Measurements from ENCODE around the gene PXMP2. TPM values are rescaled to one million over a fixed set of nuclear protein-coding genes. Genes with fewer than 3 reads are reported as not detected.

Gene PXMP2
- total and polyA plus RNA-seq, 9 donors = 12.4 to 45.0 (median 27.4) TPM

DNA sequence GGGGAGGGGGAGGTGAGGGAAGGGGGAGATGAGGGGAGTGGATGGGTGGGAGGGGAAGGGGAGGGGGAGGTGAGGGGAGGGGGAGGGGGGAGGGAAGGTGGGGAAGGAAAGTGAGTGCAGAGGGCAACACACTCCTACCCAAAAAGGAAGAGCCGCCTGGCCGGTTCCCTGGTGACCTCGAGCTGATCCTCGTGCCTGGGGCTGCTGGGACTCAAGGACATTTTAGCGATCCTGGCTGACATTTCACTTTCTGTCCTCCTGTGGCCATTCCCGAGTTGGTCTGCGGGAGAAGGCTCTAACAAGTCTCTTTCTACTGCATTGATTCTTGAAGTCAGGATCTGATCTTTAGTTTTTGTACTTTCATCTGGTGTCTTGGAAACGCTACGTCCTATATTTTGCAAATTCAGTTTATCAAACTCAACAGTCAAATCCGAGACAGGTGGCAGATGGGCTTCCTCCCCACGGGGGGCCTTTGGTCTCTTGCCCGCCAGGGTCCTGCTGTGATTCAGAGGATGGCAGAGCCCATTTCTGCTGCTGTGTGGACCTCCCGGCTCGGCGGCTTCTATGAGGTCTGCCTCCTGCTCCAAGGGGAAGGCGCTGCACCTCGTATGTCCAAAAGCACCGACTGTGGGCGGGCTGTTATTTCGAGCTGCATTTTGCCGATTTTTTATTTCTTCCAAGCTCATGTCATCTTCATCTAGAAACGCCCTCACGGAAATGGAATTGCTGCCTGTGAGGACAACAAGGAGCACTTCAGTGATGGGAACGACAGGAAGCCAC lies 42.3 kb downstream of the PXMP2 start:
- no peak for TF ChIP-seq EP300 (IDR thresholded peaks at IDR 0.05)
- H3K27ac ChIP-seq = no peak overlapping the region
- H3K4me3 ChIP-seq = no peak overlapping the region
- peaks cover 2% of the 10 kb centered on the region for H3K4me1 ChIP-seq (ENCODE audit: insufficient read depth)
- no peak for DNase-seq
- H3K27me3 ChIP-seq = no peaks in the 10 kb centered on the region
- no peaks in the 10 kb centered on the region for H3K9me3 ChIP-seq
- intact Hi-C loops (cut with DNase I) = no loop called here
- 51 to 79% (median 55%) methylated on average over 24 of the region's 24 CpGs for WGBS, 3 donors
- H3K36me3 ChIP-seq = no peaks in the 10 kb centered on the region

- intact Hi-C loops (cut with DNase I) = no loop called here
- TF ChIP-seq CTCF (IDR thresholded peaks at IDR 0.05) (no peak), EP300 (IDR thresholded peaks at IDR 0.05) (no peak), POLR2A (IDR thresholded peaks at IDR 0.05) (no peak)
- no peak overlapping the region for H3K27ac ChIP-seq
- H3K36me3 ChIP-seq = no peaks in the 10 kb centered on the region
- H3K4me1 ChIP-seq (ENCODE audit: insufficient read depth) = peaks cover 2% of the 10 kb centered on the region
- no peak overlapping the region for H3K4me3 ChIP-seq
- DNase-seq = no peak
- H3K27me3 ChIP-seq = no peaks in the 10 kb centered on the region
- H3K9me3 ChIP-seq = no peaks in the 10 kb centered on the region
- 90 to 96% (median 92%) methylated on average over 11 of the region's 11 CpGs for WGBS, 3 donors
Measured at GRCh38 chr12:132730353-132730752, 43.0 kb downstream of the PXMP2 start.

- Histone ChIP-seq H3K4me3 (no peak overlapping the region), H3K27me3 (no peaks in the 10 kb centered on the region), H3K9me3 (no peaks in the 10 kb centered on the region), H3K27ac (no peak overlapping the region), H3K4me1 (ENCODE audit: insufficient read depth) (peaks cover 2% of the 10 kb centered on the region), H3K36me3 (no peaks in the 10 kb centered on the region)
- 87 to 93% (median 89%) methylated on average over 17 of the region's 17 CpGs for WGBS, 3 donors
- no peak for DNase-seq
- TF ChIP-seq EP300 (IDR thresholded peaks at IDR 0.05) (no peak), POLR2A (IDR thresholded peaks at IDR 0.05) (no peak), CTCF (IDR thresholded peaks at IDR 0.05) (no peak)
- intact Hi-C loops (cut with DNase I) = no loop called here
Measured at GRCh38 chr12:132731574-132731973, 44.2 kb downstream of the PXMP2 start.

DNA sequence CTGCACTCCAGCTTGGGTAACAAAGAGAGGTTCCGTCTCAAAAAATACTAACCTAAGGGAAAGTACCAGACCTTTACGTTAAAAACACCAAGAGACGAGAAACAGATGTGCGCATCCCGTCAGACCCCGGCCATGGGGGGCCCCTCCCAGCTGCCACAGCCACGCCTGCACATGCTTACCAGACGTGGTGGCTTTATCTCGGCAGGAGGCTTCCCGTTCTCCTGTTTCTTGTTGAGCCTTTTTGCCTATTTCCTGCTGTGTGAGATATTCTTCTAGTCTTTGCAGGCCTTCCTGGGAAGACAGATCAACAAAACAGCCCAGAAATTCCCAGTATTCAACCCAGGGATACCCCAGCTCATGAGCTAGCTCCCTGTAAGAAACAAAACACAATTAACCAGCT lies 46.8 kb downstream of the PXMP2 start:
- peaks cover 2% of the 10 kb centered on the region for H3K4me1 ChIP-seq (ENCODE audit: insufficient read depth)
- DNase-seq = no peak
- no peaks in the 10 kb centered on the region for H3K27me3 ChIP-seq
- TF ChIP-seq CTCF (IDR thresholded peaks at IDR 0.05) (no peak), EP300 (IDR thresholded peaks at IDR 0.05) (no peak), POLR2A (IDR thresholded peaks at IDR 0.05) (no peak)
- no peak overlapping the region for H3K27ac ChIP-seq
- H3K4me3 ChIP-seq = no peak overlapping the region
- H3K9me3 ChIP-seq = no peaks in the 10 kb centered on the region
- 63 to 72% (median 71%) methylated on average over 10 of the region's 10 CpGs for WGBS, 3 donors
- no peaks in the 10 kb centered on the region for H3K36me3 ChIP-seq
- intact Hi-C loops (cut with DNase I) = no loop called here

- no peak for DNase-seq
- Histone ChIP-seq H3K27ac (no peak overlapping the region), H3K27me3 (no peaks in the 10 kb centered on the region), H3K4me1 (ENCODE audit: insufficient read depth) (no peaks in the 10 kb centered on the region), H3K9me3 (no peaks in the 10 kb centered on the region), H3K4me3 (no peak overlapping the region), H3K36me3 (no peaks in the 10 kb centered on the region)
- intact Hi-C loops (cut with DNase I) = no loop called here
- WGBS, 3 donors = 84 to 89% (median 89%) methylated on average over 20 of the region's 20 CpGs
- TF ChIP-seq POLR2A (IDR thresholded peaks at IDR 0.05) (no peak), EP300 (IDR thresholded peaks at IDR 0.05) (no peak), CTCF (IDR thresholded peaks at IDR 0.05) (no peak)
Measured at GRCh38 chr12:132735496-132735895, 48.1 kb downstream of the PXMP2 start.
